Measurements from ENCODE around the gene SEMA6C.

The SEMA6C gene

GRCh38 chr1:151184211-151184610 is 37.8 kb upstream of the SEMA6C start:
- no peak overlapping the region for H3K27ac ChIP-seq
- TF ChIP-seq CTCF (conservative IDR thresholded peaks at IDR 0.05) = no peak

- H3K27ac ChIP-seq = no peak overlapping the region
- no peak for TF ChIP-seq CTCF (conservative IDR thresholded peaks at IDR 0.05)
Measured at GRCh38 chr1:151176514-151177045, 30.1 kb upstream of the SEMA6C start.

GRCh38 chr1:151175863-151176262 is 29.4 kb upstream of the SEMA6C start, which contains the start of gene TMOD4:
TSS of gene TMOD4 (minus strand) at chr1:151175981. CDS start at chr1:151174875, 1,106 bp downstream.
- no peak within 1 kb of the TSS for H3K27ac ChIP-seq
- peak; percentile 71 for TF ChIP-seq CTCF (conservative IDR thresholded peaks at IDR 0.05)

GRCh38 chr1:151175041-151175741 is 28.8 kb upstream of the SEMA6C start:
- no peak for TF ChIP-seq CTCF (conservative IDR thresholded peaks at IDR 0.05)
- no peak overlapping the region for H3K27ac ChIP-seq

GRCh38 chr1:151171190-151171589 is 24.8 kb upstream of the SEMA6C start:
- no peak for TF ChIP-seq CTCF (conservative IDR thresholded peaks at IDR 0.05)
- H3K27ac ChIP-seq = no peak overlapping the region

- TF ChIP-seq CTCF (conservative IDR thresholded peaks at IDR 0.05) = no peak
- no peak overlapping the region for H3K27ac ChIP-seq
Measured at GRCh38 chr1:151167116-151167515, 20.7 kb upstream of the SEMA6C start.

- peak overlapping the region; percentile 87 for H3K27ac ChIP-seq
- no peak for TF ChIP-seq CTCF (conservative IDR thresholded peaks at IDR 0.05)
Measured at GRCh38 chr1:151166505-151166956, 20.1 kb upstream of the SEMA6C start.

Data from VCaP (cell line).